Colonic mucosa (tissue), 4 donors: Measurements from ENCODE around the gene MDH2. TPM values are rescaled to one million over a fixed set of nuclear protein-coding genes. Genes with fewer than 3 reads are reported as not detected.
"Not testable (repeated sequence)": the region's sequence is repeated elsewhere in the genome, so short reads cannot be mapped to it uniquely, and the experiment has no call there.

Source experiments
- DNase-seq: peaks from one replicate; pipeline ENCODE4 v3.0.0-alpha.2; 2020
- H3K27ac ChIP-seq: fragments of 200-600 bp; one replicate; pipeline ENCODE4 v1.8.0; 2021
- H3K27me3 ChIP-seq: fragments of 200-600 bp; one replicate; pipeline ENCODE4 v1.8.0; 2021
- H3K36me3 ChIP-seq: fragments of 200-600 bp; one replicate; pipeline ENCODE4 v1.8.0; 2021
- H3K4me1 ChIP-seq: fragments of 200-600 bp; one replicate; pipeline ENCODE4 v1.8.0; 2021; ENCODE audit warnings: mild to moderate bottlenecking
- H3K4me3 ChIP-seq: fragments of 200-600 bp; one replicate; pipeline ENCODE4 v1.8.0; 2021
- H3K9ac ChIP-seq, 2 donors: one replicate each; pipeline ENCODE4 v1.7.0; 2013; ENCODE audit warnings: control low read depth in 2 of 2, low read depth in 2 of 2, low read length in 2 of 2
- H3K9me3 ChIP-seq: fragments of 200-600 bp; one replicate; pipeline ENCODE4 v1.8.0; 2021
- intact Hi-C: fragments of 100-400 bp; cut with DNase I; formaldehyde crosslinking; loops from one replicate; pipeline ENCODE4 v1.14.1; 2022
- total RNA-seq, 2 donors: library from RNA; stranded (reverse); fragmentation: NEBNext Ultra II Directional in 1 of 2; extraction: Animal tissue kit (Norgen Biotek cat#: 25700) in 1 of 2; gene quantifications; one replicate each; pipeline ENCODE4 v1.2.1, GENCODE V29; 2021
- TF ChIP-seq, protein P1 (sequence below): fragments of 200-600 bp; IDR thresholded peaks from one replicate; pipeline ENCODE4 v1.8.0; 2022; ENCODE audit warnings: antibody characterized with exemption, mild to moderate bottlenecking
- donor health status: healthy.
- donor health status: DM: no; HTN: no; CAD: no.
- donor health status: DM: no; HTN: no; CAD: no.

MDH2 gene
- total RNA-seq, 2 donors from 2014 or later, result 306 to 337 TPM

- DNase-seq, result no peak
- Histone ChIP-seq H3K27ac (no peak overlapping the region), H3K36me3 (no peaks in the 10 kb centered on the region), H3K4me1 (no peaks in the 10 kb centered on the region), H3K27me3 (no peaks in the 10 kb centered on the region), H3K4me3 (no peak overlapping the region), H3K9ac (no peak overlapping the region), H3K9me3 (no peaks in the 10 kb centered on the region)
- intact Hi-C loops, result no loop called here
- TF ChIP-seq, protein P1, sequence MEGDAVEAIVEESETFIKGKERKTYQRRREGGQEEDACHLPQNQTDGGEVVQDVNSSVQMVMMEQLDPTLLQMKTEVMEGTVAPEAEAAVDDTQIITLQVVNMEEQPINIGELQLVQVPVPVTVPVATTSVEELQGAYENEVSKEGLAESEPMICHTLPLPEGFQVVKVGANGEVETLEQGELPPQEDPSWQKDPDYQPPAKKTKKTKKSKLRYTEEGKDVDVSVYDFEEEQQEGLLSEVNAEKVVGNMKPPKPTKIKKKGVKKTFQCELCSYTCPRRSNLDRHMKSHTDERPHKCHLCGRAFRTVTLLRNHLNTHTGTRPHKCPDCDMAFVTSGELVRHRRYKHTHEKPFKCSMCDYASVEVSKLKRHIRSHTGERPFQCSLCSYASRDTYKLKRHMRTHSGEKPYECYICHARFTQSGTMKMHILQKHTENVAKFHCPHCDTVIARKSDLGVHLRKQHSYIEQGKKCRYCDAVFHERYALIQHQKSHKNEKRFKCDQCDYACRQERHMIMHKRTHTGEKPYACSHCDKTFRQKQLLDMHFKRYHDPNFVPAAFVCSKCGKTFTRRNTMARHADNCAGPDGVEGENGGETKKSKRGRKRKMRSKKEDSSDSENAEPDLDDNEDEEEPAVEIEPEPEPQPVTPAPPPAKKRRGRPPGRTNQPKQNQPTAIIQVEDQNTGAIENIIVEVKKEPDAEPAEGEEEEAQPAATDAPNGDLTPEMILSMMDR, result no peak
These were observed 2.6 kb downstream of the MDH2 start for GRCh38 chr7:76050545-76050944.

DNA sequence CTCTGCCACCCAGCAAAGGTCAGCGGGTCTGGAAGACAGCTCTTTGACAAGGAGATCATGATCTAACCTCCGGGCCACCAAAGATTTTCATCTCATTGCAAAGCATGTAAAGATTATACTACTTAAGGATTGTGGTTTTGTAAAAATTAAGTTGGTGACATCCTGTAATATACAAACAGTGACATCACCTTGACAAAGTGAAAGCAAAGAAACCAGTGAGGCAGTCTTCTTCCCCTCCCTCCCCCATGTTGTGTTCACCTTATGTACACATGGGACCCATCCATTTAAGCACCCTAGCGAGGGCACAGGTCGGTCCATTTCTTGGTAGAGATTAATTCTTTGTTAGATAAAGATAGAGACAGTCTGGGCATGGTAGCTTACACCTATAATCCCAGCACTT, 3.9 kb downstream of the MDH2 start:
- H3K9me3 ChIP-seq, result no peaks in the 10 kb centered on the region
- no peaks in the 10 kb centered on the region for H3K36me3 ChIP-seq
- no peaks in the 10 kb centered on the region for H3K27me3 ChIP-seq
- H3K4me1 ChIP-seq, result no peaks in the 10 kb centered on the region
- no peak overlapping the region for H3K9ac ChIP-seq
- H3K27ac ChIP-seq, result no peak overlapping the region
- intact Hi-C loops, result no loop called here
- TF ChIP-seq, protein P1, result no peak
- H3K4me3 ChIP-seq, result no peak overlapping the region
- DNase-seq, result no peak

- H3K4me3 ChIP-seq, H3K36me3 ChIP-seq, H3K9ac ChIP-seq, intact Hi-C loops, H3K4me1 ChIP-seq, H3K9me3 ChIP-seq, H3K27me3 ChIP-seq, DNase-seq, H3K27ac ChIP-seq: not testable (repeated sequence)
These were observed 4.8 kb downstream of the MDH2 start for GRCh38 chr7:76052681-76053080.

DNA sequence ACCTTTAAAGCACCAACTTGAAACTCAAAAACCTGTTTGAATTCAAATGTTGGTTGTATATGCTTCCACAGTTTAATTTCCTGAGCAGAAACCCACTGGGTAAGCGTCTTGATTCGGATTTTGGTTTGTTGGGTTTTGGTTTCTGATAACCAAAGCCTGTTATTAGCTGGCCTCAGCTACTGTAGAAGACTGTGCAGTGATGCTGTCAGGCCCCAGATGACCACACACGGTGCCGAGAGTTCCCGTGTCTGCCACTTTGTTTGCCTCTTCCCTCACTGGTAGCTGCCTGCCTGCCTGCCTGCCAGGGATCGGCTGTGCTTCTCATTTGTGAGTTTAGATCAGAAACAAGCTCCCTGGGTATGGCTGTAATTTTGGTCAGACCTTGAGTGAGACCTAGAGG, 5.6 kb downstream of the MDH2 start:
- Histone ChIP-seq H3K36me3 (peaks cover 5% of the 10 kb centered on the region), H3K27ac (no peak overlapping the region), H3K4me3 (no peak overlapping the region), H3K27me3 (no peaks in the 10 kb centered on the region), H3K9ac (no peak overlapping the region), H3K4me1 (no peaks in the 10 kb centered on the region), H3K9me3 (no peaks in the 10 kb centered on the region)
- DNase-seq, result no peak
- TF ChIP-seq, protein P1, result no peak
- intact Hi-C loops, result no loop called here

DNA sequence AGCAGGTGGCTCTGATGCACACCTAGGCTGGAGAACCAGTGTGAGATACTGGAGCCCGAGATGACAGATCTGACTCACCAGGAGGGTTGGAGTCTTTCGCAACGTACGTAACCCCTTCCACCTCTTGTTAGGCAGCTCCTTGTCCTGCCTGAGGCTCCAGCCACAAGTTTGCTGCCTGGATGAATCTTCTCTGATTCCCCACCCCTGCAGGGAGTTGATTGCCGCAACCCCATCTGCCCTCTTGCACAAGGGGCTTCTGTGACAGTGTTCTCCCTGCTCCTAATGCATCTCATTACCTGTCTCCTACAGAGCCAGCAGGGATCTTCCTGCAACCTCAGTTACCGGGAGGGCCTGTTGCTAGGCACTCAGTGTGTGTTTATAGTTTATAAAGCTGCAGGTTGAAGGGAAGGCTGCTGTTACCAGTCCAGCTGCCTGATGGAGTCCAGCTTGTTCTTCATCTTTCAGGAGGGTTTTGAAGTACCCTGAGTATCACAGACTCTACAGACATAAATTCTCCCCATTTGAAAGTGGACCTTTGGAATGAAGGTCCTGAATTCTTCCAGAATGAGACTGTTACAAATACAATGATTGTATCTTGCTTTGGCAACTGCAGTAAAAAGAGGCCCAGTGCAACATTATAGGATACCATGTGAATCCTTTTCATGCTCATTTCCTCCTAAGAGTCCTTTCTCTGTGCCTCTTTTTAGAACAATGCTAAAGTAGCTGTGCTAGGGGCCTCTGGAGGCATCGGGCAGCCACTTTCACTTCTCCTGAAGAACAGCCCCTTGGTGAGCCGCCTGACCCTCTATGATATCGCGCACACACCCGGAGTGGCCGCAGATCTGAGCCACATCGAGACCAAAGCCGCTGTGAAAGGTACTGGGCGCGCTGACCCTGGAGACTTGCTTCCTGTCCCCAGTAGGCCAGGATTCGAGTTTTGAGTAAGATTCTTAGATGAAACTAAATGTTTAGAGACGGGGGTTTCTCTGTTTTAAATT, 6.5 kb downstream of the MDH2 start:
- intact Hi-C loops, result no loop called here
- Histone ChIP-seq H3K27me3 (no peaks in the 10 kb centered on the region), H3K36me3 (peaks cover 5% of the 10 kb centered on the region), H3K9me3 (no peaks in the 10 kb centered on the region), H3K4me1 (no peaks in the 10 kb centered on the region), H3K4me3 (no peak overlapping the region), H3K9ac (no peak overlapping the region), H3K27ac (no peak overlapping the region)
- no peak for DNase-seq
- TF ChIP-seq, protein P1, result no peak

DNA sequence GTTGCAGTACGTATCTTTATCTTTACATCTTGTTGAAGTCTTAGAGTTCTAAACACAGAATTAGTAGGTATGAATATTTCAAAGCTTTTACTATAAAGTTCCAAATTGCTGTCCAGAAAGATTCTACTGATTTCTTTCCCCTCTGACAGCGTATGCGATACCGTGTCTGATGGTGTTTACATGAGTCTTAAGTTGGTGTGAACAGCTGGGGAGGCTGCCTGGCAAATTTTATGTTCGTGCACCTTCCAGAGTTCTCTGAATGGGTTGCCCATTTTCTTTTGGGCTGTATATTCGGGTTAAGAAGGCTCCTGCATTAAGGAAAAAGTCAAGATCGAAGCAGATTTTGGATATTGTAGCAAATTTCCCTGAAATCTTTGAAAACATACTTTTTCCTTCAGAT, 8.3 kb downstream of the MDH2 start:
- no peak overlapping the region for H3K27ac ChIP-seq
- no peak for DNase-seq
- H3K4me1 ChIP-seq, result no peaks in the 10 kb centered on the region
- H3K36me3 ChIP-seq, result peaks cover 11% of the 10 kb centered on the region
- no peaks in the 10 kb centered on the region for H3K27me3 ChIP-seq
- intact Hi-C loops, result no loop called here
- H3K4me3 ChIP-seq, result no peak overlapping the region
- TF ChIP-seq, protein P1, result no peak
- no peaks in the 10 kb centered on the region for H3K9me3 ChIP-seq
- no peak overlapping the region for H3K9ac ChIP-seq
